Karpas-422 (cell line): Measurements from ENCODE around the gene JAK1. TPM values are rescaled to one million over a fixed set of nuclear protein-coding genes. Genes with fewer than 3 reads are reported as not detected.
"Not testable (repeated sequence)": the region's sequence is repeated elsewhere in the genome, so short reads cannot be mapped to it uniquely, and the experiment has no call there.

Experiments
- DNase-seq: peaks from one replicate; pipeline ENCODE4 v3.0.0-alpha.2; 2015
- H2AFZ ChIP-seq: fragments of 200-600 bp; sonication (generic); 2 replicates; pipeline ENCODE4 v1.6.1; 2014; ENCODE audit warnings: antibody characterized with exemption, low read length, mixed read lengths
- H3K27ac ChIP-seq: fragments of 200-600 bp; sonication (generic); 2 replicates; pipeline ENCODE4 v1.5.1; 2014; ENCODE audit warnings: mild to moderate bottlenecking, low read length, moderate library complexity
- H3K27me3 ChIP-seq: fragments of 200-600 bp; sonication (generic); 2 replicates; pipeline ENCODE4 v1.6.1; 2014; ENCODE audit warnings: low read length, mixed read lengths
- H3K36me3 ChIP-seq: fragments of 200-600 bp; sonication (generic); 2 replicates; pipeline ENCODE4 v1.6.1; 2014; ENCODE audit warnings: low read length, mixed read lengths; ENCODE audit not compliant: insufficient read depth
- H3K4me1 ChIP-seq: fragments of 200-600 bp; sonication (generic); 2 replicates; pipeline ENCODE4 v1.6.1; 2014; ENCODE audit warnings: mild to moderate bottlenecking, low read length, mixed read lengths
- H3K4me2 ChIP-seq: fragments of 200-600 bp; sonication (generic); 2 replicates; pipeline ENCODE4 v1.6.1; 2014; ENCODE audit warnings: low read length, low read depth, mild to moderate bottlenecking; ENCODE audit not compliant: poor library complexity, severe bottlenecking
- H3K4me3 ChIP-seq: fragments of 200-600 bp; sonication (generic); 2 replicates; pipeline ENCODE4 v1.5.1; 2014; ENCODE audit warnings: mild to moderate bottlenecking, antibody characterized with exemption, low read length, mixed read lengths
- H3K79me2 ChIP-seq: fragments of 200-600 bp; sonication (generic); 2 replicates; pipeline ENCODE4 v1.6.1; 2014; ENCODE audit warnings: mild to moderate bottlenecking, low read length, mixed read lengths
- H3K9ac ChIP-seq: fragments of 200-600 bp; sonication (generic); 2 replicates; pipeline ENCODE4 v1.6.0; 2014; ENCODE audit warnings: low read length
- H3K9me2 ChIP-seq: fragments of 200-600 bp; sonication (generic), shearing (Covaris generic); replicated peaks from 2 replicates; pipeline ENCODE4 v1.6.0; 2014; ENCODE audit warnings: mild to moderate bottlenecking, low read length, moderate library complexity; ENCODE audit not compliant: insufficient read depth
- H3K9me3 ChIP-seq: fragments of 300-700, 200-600 bp; sonication (generic); 2 replicates; pipeline ENCODE4 v1.6.1; 2014; ENCODE audit warnings: low read length, mixed read lengths
- H4K20me1 ChIP-seq: fragments of 200-600 bp; sonication (generic); 2 replicates; pipeline ENCODE4 v1.6.1; 2014; ENCODE audit warnings: mild to moderate bottlenecking, antibody characterized with exemption, low read length, low read depth; ENCODE audit not compliant: insufficient read depth
- total RNA-seq: library from RNA; depleted of rRNA; stranded (reverse); fragments of >200 nt; shearing (Covaris generic); gene quantifications from 2 replicates; pipeline ENCODE4 v1.2.3, GENCODE V29; 2014; ENCODE audit warnings: low replicate concordance

JAK1 gene
- total RNA-seq, 1 experiment from 2014 or later = 19.6 TPM

DNA sequence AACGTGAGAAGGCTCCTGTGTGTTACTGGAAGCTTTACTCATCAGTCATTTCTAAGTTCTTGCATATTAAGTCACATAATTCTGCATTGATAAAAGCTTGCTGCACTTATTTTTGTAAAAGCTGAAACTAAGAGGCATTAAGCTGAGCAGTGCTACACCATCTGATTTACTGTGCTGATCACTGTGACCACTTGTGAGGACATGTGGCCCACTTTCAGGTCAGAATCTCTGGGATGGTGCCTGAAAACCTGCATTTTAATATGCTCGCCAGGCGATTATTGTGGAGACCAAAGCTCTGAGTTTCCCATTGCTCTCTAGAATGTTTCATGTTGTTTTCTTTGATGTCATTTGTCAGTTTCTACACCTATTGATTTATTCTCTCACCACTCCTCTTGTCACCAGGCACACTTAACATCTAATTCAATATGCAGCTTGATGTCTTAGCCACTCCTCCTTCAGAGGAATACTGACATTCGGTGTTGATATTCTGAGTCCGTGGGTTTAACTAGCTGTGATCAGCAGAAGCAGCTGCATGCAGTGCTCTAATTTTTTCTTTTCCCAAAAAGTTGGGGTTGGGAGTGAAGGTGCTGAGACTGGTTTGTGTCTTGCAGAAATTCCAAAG lies 136.2 kb downstream of the JAK1 start:
- Histone ChIP-seq H3K4me3 (no peak overlapping the region), H3K36me3 (no peaks in the 10 kb centered on the region), H3K9me3 (no peaks in the 10 kb centered on the region), H3K9me2 (no peaks in the 10 kb centered on the region), H3K9ac (no peak overlapping the region), H3K27me3 (no peaks in the 10 kb centered on the region), H4K20me1 (no peaks in the 10 kb centered on the region), H3K4me2 (no peak overlapping the region), H3K27ac (no peak overlapping the region), H3K79me2 (no peaks in the 10 kb centered on the region), H3K4me1 (no peaks in the 10 kb centered on the region; the same call in 1 of the 2 replicates), H2AFZ (no peak overlapping the region)
- DNase-seq = no peak

DNA sequence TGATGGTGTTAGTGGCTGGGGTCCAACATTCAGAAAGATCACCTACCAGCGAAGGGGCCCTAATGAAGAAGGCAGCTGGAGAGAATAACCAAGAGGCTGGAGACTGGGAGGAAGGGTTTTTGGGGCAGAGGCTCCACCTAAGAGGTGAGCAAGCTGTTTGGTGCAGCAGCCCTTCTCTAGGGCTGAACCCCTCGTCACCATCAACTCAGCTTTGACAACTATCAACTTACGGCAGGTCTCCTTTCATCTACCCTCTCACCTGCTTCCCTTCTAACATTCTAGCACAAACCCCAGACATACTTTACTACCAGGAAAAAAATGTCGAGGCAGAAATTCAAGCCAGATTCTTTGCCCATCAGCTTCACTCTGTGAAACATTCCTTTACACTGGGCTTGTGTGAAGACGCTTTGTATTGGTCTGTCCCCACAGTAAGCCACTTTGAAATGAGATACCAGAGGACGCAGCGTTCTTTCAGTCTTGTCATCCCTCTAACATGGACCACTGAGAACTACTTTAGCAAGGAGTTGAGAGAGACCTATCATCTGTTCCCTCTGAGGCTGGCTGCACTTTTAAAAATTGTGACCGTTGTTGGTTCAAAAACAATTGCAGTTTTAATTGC lies 136.8 kb downstream of the JAK1 start:
- H3K9me2 ChIP-seq = no peaks in the 10 kb centered on the region
- H3K27me3 ChIP-seq = no peaks in the 10 kb centered on the region
- no peak overlapping the region for H3K27ac ChIP-seq
- no peaks in the 10 kb centered on the region for H3K79me2 ChIP-seq
- H3K4me2 ChIP-seq = no peak overlapping the region
- H3K36me3 ChIP-seq = no peaks in the 10 kb centered on the region
- DNase-seq = no peak
- no peaks in the 10 kb centered on the region; the same call in 1 of the 2 replicates for H3K4me1 ChIP-seq
- H2AFZ ChIP-seq = no peak overlapping the region
- no peak overlapping the region for H3K9ac ChIP-seq
- H4K20me1 ChIP-seq = no peaks in the 10 kb centered on the region
- H3K9me3 ChIP-seq = no peaks in the 10 kb centered on the region
- H3K4me3 ChIP-seq = no peak overlapping the region

DNA sequence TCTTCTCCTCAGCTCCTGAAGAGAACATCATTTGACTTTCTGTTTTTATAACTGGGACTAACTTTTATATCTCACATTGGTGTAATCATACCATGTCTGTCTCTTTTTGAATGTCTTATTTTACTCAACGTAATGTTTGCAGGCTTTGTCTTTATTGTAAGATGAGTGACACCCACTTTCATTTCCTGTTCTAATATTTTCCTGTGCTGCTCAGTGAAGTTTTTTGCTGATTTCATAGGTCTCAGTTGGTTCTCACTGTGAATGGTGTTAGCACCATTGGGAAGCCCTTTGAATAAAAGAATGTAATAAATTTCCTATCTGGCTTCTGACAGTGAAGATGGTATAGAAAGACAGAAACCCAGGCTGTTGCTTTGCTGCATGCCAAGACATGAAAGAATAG lies 137.5 kb downstream of the JAK1 start:
- Histone ChIP-seq H3K27ac (no peak overlapping the region), H3K4me1 (no peaks in the 10 kb centered on the region; the same call in 1 of the 2 replicates), H2AFZ (no peak overlapping the region), H4K20me1 (no peaks in the 10 kb centered on the region), H3K4me3 (no peak overlapping the region), H3K27me3 (no peaks in the 10 kb centered on the region), H3K9ac (no peak overlapping the region), H3K36me3 (no peaks in the 10 kb centered on the region), H3K79me2 (no peaks in the 10 kb centered on the region), H3K4me2 (no peak overlapping the region), H3K9me3 (no peaks in the 10 kb centered on the region), H3K9me2 (no peaks in the 10 kb centered on the region)
- no peak for DNase-seq

DNA sequence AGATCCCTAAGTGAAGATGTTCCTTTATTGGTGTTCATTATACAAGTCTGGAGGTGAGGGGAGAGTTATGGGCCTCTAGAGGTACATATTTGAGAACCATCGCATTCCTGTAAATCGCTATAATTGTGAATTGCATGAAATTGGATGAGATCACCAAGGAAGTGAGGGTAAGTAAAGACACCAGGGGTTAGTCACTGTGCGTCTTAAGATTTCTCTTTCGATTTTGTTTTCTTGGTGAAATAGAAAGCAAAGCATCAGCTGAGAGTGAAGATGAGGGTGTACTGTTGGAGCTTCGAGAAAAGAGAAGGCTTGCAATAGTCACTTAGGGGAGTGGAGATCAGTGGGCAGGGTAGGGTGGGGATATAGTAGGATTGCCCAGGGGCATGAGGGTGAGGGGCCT lies 139.4 kb downstream of the JAK1 start:
- no peaks in the 10 kb centered on the region for H3K36me3 ChIP-seq
- H3K9me2 ChIP-seq = no peaks in the 10 kb centered on the region
- H2AFZ ChIP-seq = no peak overlapping the region
- H3K9ac ChIP-seq = no peak overlapping the region
- no peak overlapping the region for H3K4me2 ChIP-seq
- no peaks in the 10 kb centered on the region; the same call in 1 of the 2 replicates for H3K4me1 ChIP-seq
- no peaks in the 10 kb centered on the region for H3K27me3 ChIP-seq
- H3K79me2 ChIP-seq = no peaks in the 10 kb centered on the region
- H3K27ac ChIP-seq = no peak overlapping the region
- H3K4me3 ChIP-seq = no peak overlapping the region
- H3K9me3 ChIP-seq = no peaks in the 10 kb centered on the region
- no peaks in the 10 kb centered on the region for H4K20me1 ChIP-seq
- DNase-seq = no peak

DNA sequence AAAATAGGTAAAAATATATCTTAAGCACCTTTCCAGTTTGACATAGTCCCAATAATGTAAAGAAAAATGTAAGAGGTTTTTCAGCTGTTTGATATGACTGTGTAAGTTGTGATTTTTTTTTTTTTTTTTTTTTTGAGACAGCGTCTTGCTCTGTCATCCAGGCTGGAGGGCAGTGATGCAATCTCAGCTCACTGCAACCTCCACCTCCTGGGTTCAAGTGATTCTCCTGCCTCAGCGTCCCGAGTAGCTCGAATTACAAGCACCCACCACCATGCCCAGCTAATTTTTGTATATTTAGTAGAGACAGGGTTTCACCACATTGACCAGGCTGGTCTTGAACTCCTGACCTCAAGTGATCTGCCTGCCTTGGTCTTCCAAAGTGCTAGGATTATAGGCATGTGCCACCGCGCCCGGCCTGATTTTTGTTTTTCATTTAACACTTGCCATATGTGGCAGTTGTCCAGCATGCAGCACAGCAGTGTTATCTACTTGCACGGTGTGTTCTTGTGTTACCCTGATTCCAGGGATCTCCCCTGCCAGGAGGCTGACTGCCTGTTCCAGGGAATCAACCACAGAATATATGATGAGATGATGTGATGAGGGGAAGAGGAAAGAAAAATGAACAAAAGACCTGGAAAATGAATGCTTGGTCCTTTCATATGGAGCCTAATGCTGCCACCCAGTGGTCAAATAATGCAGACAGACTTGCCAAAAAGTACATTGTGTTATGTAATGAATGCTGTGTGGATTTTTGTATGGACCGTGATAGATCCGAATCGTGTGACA lies 142.5 kb downstream of the JAK1 start:
- Histone ChIP-seq H2AFZ (no peak overlapping the region), H3K9me2 (no peaks in the 10 kb centered on the region), H3K4me1 (no peaks in the 10 kb centered on the region; the same call in 1 of the 2 replicates), H3K4me2 (no peak overlapping the region), H3K27ac (no peak overlapping the region), H3K4me3 (no peak overlapping the region), H3K27me3 (no peaks in the 10 kb centered on the region), H3K9me3 (no peaks in the 10 kb centered on the region), H3K9ac (no peak overlapping the region), H3K36me3 (no peaks in the 10 kb centered on the region), H4K20me1 (no peaks in the 10 kb centered on the region), H3K79me2 (no peaks in the 10 kb centered on the region)
- peak; percentile 83 for DNase-seq

DNA sequence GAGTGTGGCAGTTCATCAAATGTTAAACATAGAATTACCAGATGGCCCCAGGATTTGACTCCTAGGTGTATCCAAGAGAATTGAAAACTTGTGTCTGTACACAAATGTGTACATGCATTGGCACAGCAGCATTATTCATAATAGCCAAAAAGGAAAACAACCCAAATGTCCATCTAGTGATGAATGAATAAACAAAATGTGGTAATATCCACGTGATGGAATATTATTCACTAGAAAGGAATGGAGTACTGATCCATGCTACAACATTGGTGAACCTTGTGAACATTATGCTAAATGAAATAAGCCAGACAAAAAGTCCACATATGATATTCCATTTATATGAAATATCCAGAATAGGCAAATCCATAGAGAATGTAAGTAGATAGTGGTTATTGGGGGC lies 143.7 kb downstream of the JAK1 start:
- Histone ChIP-seq H4K20me1 (no peaks in the 10 kb centered on the region), H3K9me3 (no peaks in the 10 kb centered on the region)

DNA sequence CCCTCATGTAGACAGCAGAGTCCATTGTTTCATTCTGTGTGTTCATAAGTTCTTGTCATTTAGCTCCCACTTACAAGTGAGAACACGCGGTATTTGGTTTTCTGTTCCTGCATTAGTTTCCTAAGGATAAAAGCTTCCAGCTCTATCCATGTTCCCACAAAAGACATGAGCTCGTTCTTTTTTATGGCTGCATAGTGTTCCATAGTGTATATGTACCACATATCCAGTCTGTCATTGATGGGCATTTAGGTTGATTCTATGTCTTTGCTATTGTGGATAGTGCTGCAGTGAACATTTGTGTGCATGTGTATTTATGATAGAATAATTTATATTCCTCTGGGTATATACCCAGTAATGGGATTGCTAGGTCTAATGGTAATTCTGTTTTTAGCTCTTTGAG lies 145.8 kb downstream of the JAK1 start:
- DNase-seq, H3K79me2 ChIP-seq, H3K9ac ChIP-seq, H3K4me2 ChIP-seq, H4K20me1 ChIP-seq, H3K27me3 ChIP-seq, H3K27ac ChIP-seq, H3K9me2 ChIP-seq, H3K9me3 ChIP-seq, H3K36me3 ChIP-seq, H3K4me3 ChIP-seq, H2AFZ ChIP-seq, H3K4me1 ChIP-seq: not testable (repeated sequence)

More for the DNA sequence above, 143.7 kb downstream of the JAK1 start:
- Histone ChIP-seq H3K4me1 (no peaks in the 10 kb centered on the region), H3K27ac (no peak overlapping the region), H3K27me3 (no peaks in the 10 kb centered on the region), H3K4me3 (no peak overlapping the region), H3K4me2 (no peak overlapping the region), H3K36me3 (no peaks in the 10 kb centered on the region), H3K9ac (no peak overlapping the region), H2AFZ (no peak overlapping the region), H3K9me2 (no peaks in the 10 kb centered on the region), H3K79me2 (no peaks in the 10 kb centered on the region)
- no peak for DNase-seq

DNA sequence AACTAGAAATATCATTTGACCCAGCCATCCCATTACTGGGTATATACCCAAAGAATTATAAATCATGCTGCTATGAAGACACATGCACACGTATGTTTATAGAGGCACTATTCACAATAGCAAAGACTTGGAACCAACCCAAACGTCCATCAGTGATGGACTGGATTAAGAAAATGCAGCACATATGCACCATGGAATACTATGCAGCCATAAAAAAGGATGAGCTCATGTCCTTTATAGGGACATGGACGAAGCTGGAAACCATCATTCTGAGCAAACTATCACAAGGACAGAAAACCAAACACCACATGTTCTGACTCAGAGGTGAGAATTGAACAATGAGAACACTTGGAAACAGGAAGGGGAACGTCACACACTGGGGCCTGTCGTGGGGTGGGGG lies 149.0 kb downstream of the JAK1 start:
- not testable (repeated sequence) for H3K4me1 ChIP-seq, H3K9me3 ChIP-seq, H2AFZ ChIP-seq, H3K4me2 ChIP-seq, H3K27ac ChIP-seq, H3K9ac ChIP-seq, H3K4me3 ChIP-seq, H4K20me1 ChIP-seq, DNase-seq, H3K36me3 ChIP-seq, H3K9me2 ChIP-seq, H3K27me3 ChIP-seq, H3K79me2 ChIP-seq
